H9 (cell line): Measurements from ENCODE around the gene USP35. TPM values are rescaled to one million over a fixed set of nuclear protein-coding genes. Genes with fewer than 3 reads are reported as not detected.

Experiments
- DNase-seq: peaks from one replicate; pipeline ENCODE4 v3.0.0-alpha.2; 2017
- H2AFZ ChIP-seq: one replicate; pipeline ENCODE4 v1.6.1; 2013; ENCODE audit warnings: mild to moderate bottlenecking, low read length, control low read depth, moderate library complexity
- H2AK5ac ChIP-seq: 2 replicates; pipeline ENCODE4 v1.6.1; 2013; ENCODE audit warnings: low read length, control low read depth, mixed read lengths; ENCODE audit not compliant: insufficient read length
- H2BK120ac ChIP-seq: one replicate; pipeline ENCODE4 v1.6.1; 2013; ENCODE audit warnings: low read depth, mild to moderate bottlenecking, low read length, control low read depth, inconsistent platforms; ENCODE audit not compliant: poor library complexity, severe bottlenecking
- H2BK12ac ChIP-seq: 2 replicates; pipeline ENCODE4 v1.6.1; 2013; ENCODE audit warnings: low read length, control low read depth, mixed read lengths, low read depth; ENCODE audit not compliant: insufficient read length
- H2BK15ac ChIP-seq: 2 replicates; pipeline ENCODE4 v1.6.1; 2013; ENCODE audit warnings: low read depth, low read length, control low read depth
- H2BK20ac ChIP-seq: one replicate; pipeline ENCODE4 v1.6.1; 2013; ENCODE audit warnings: low read depth, mild to moderate bottlenecking, low read length, control low read depth, inconsistent platforms; ENCODE audit not compliant: poor library complexity, severe bottlenecking
- H2BK5ac ChIP-seq: 2 replicates; pipeline ENCODE4 v1.6.1; 2013; ENCODE audit warnings: low read length, control low read depth, mixed read lengths; ENCODE audit not compliant: insufficient read length
- H3K14ac ChIP-seq: 2 replicates; pipeline ENCODE4 v1.6.1; 2013; ENCODE audit warnings: low read length, control low read depth; ENCODE audit not compliant: insufficient read depth
- H3K18ac ChIP-seq: 2 replicates; pipeline ENCODE4 v1.6.1; 2013; ENCODE audit warnings: low read depth, mild to moderate bottlenecking, mixed read lengths, low read length, control low read depth; ENCODE audit not compliant: insufficient read length
- H3K23ac ChIP-seq: 2 replicates; pipeline ENCODE4 v1.6.1; 2013; ENCODE audit warnings: low read length, control low read depth, mixed read lengths, low read depth; ENCODE audit not compliant: insufficient read length
- H3K23me2 ChIP-seq: 2 replicates; pipeline ENCODE4 v1.6.1; 2013; ENCODE audit warnings: low read depth, mild to moderate bottlenecking, mixed read lengths, low read length, control low read depth; ENCODE audit not compliant: insufficient read length, poor library complexity, severe bottlenecking
- H3K27ac ChIP-seq: 2 replicates; pipeline ENCODE4 v1.5.1; 2013; ENCODE audit warnings: low read length, control low read depth, mixed read lengths, low read depth; ENCODE audit not compliant: insufficient read length
- H3K27me3 ChIP-seq: 2 replicates; pipeline ENCODE4 v1.6.1; 2013; ENCODE audit warnings: low read length, control low read depth, inconsistent platforms; ENCODE audit not compliant: insufficient read depth
- H3K4ac ChIP-seq: 2 replicates; pipeline ENCODE4 v1.6.1; 2013; ENCODE audit warnings: low read depth, mild to moderate bottlenecking, control low read depth, inconsistent platforms, low read length, moderate library complexity
- H3K4me1 ChIP-seq: 2 replicates; pipeline ENCODE4 v1.6.1; 2013; ENCODE audit warnings: low read length, control low read depth, inconsistent platforms; ENCODE audit not compliant: insufficient read depth
- H3K4me2 ChIP-seq: 2 replicates; pipeline ENCODE4 v1.6.1; 2013; ENCODE audit warnings: low read length, control low read depth, mixed read lengths; ENCODE audit not compliant: insufficient read length, insufficient read depth
- H3K56ac ChIP-seq: 2 replicates; pipeline ENCODE4 v1.6.1; 2013; ENCODE audit warnings: low read depth, mild to moderate bottlenecking, mixed read lengths, low read length, control low read depth; ENCODE audit not compliant: insufficient read length
- H3K79me1 ChIP-seq: 2 replicates; pipeline ENCODE4 v1.6.1; 2013; ENCODE audit warnings: low read depth, mild to moderate bottlenecking, moderate library complexity, low read length, control low read depth, inconsistent platforms; ENCODE audit not compliant: insufficient read depth, poor library complexity, severe bottlenecking
- H3K79me2 ChIP-seq: 2 replicates; pipeline ENCODE4 v1.6.1; 2013; ENCODE audit warnings: low read length, control low read depth, inconsistent platforms; ENCODE audit not compliant: insufficient read depth
- H3K9ac ChIP-seq: 2 replicates; pipeline ENCODE4 v1.6.1; 2013; ENCODE audit warnings: low read length, control low read depth, mixed read lengths; ENCODE audit not compliant: insufficient read length; ENCODE audit errors: extremely low read depth
- H3K9me3 ChIP-seq: one replicate; pipeline ENCODE4 v1.6.1; 2013; ENCODE audit warnings: low read depth, low read length, inconsistent platforms; ENCODE audit not compliant: control insufficient read depth
- H3T11ph ChIP-seq: one replicate; pipeline ENCODE4 v1.6.1; 2013; ENCODE audit warnings: mild to moderate bottlenecking, low read length, control low read depth, inconsistent platforms
- H4K20me1 ChIP-seq: one replicate; pipeline ENCODE4 v1.6.1; 2013; ENCODE audit not compliant: control insufficient read depth, insufficient read length, insufficient read depth
- H4K5ac ChIP-seq: 2 replicates; pipeline ENCODE4 v1.6.1; 2013; ENCODE audit warnings: low read depth, mild to moderate bottlenecking, mixed read lengths, low read length, control low read depth; ENCODE audit not compliant: insufficient read length
- H4K8ac ChIP-seq: replicated peaks from 2 replicates; pipeline ENCODE4 v1.6.1; 2013; ENCODE audit warnings: low read length, control low read depth, mixed read lengths, low read depth; ENCODE audit not compliant: insufficient read length
- H4K91ac ChIP-seq: 2 replicates; pipeline ENCODE4 v1.6.1; 2013; ENCODE audit warnings: low read depth, mild to moderate bottlenecking, moderate library complexity, mixed read lengths, low read length, control low read depth; ENCODE audit not compliant: insufficient read length
- H3K27ac Mint-ChIP-seq, 3 experiments: 2 replicates in 2 of 3; 3 replicates in 1 of 3; pipeline ENCODE4 v1.8.0; 2020 to 2021; ENCODE audit warnings: mixed read lengths in 3 of 3, mild to moderate bottlenecking in 1 of 3, moderate library complexity in 1 of 3
- H3K27me3 Mint-ChIP-seq: 2 replicates; pipeline ENCODE4 v1.8.0; 2021; ENCODE audit warnings: low read depth, mild to moderate bottlenecking, moderate library complexity, mixed read lengths
- H3K36me3 Mint-ChIP-seq, 3 experiments: 2 replicates in 2 of 3; 3 replicates in 1 of 3; pipeline ENCODE4 v1.8.0; 2020 to 2021; ENCODE audit warnings: low read depth in 3 of 3, mixed read lengths in 3 of 3; ENCODE audit not compliant: insufficient read depth in 1 of 3
- H3K4me1 Mint-ChIP-seq, 2 experiments: 2 replicates each; pipeline ENCODE4 v1.8.0; 2020; ENCODE audit warnings: mixed read lengths in 2 of 2
- H3K4me3 Mint-ChIP-seq, 2 experiments: 2 replicates in 1 of 2; 3 replicates in 1 of 2; pipeline ENCODE4 v1.8.0; 2020 to 2021; ENCODE audit warnings: mild to moderate bottlenecking in 2 of 2, mixed read lengths in 2 of 2, moderate library complexity in 1 of 2
- H3K9me3 Mint-ChIP-seq, 2 experiments: 2 replicates in 1 of 2; 3 replicates in 1 of 2; pipeline ENCODE4 v1.8.0; 2020; ENCODE audit warnings: mild to moderate bottlenecking in 2 of 2, mixed read lengths in 2 of 2, moderate library complexity in 1 of 2
- CTCF ChIP-seq: fragments of 200-600 bp; sonication (generic); conservative IDR thresholded peaks from 3 replicates; pipeline ENCODE4 v1.8.0; 2021; ENCODE audit warnings: antibody characterized with exemption, mild to moderate bottlenecking
- WGBS: extraction: QIAGEN DNeasy Blood & Tissue Kit; methylation state at CpG from one replicate; pipeline ENCODE4 v1.1.7; 2013; ENCODE audit warnings: missing lambda C conversion rate, low lambda C conversion rate, mixed read lengths; ENCODE audit not compliant: insufficient read length; ENCODE audit errors: extremely low coverage; 5-methylcytosine and 5-hydroxymethylcytosine counted together
- total RNA-seq: library from RNA; stranded (reverse); gene quantifications from 2 replicates; pipeline ENCODE4 v1.2.1, GENCODE V29; 2021

USP35 gene
- total RNA-seq, 1 experiment from 2014 or later: 6.8 TPM

DNA sequence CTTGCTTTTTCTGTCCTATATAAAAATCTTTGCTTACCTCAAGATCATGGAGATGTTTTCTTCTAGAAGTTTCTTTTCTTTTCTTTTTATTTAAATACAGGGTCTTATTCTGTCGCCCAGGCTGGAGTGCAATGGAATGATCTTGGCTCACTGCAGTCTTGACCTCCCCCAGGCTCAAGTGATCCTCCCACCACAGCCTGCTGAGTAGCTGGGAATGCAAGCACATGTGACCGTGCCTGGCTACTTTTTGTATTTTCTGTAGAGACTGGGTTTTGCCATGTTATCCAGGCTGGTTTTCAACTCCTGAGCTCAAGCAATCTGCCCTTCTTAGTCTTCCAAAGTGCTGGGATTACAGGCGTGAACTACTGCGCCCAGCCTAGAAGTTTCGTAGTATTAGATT, 45.3 kb downstream of the USP35 start:
- WGBS: no CpG with 5 or more reads among the region's 5 CpGs
- Histone ChIP-seq H2BK15ac (no peak overlapping the region), H3K79me2 (no peaks in the 10 kb centered on the region), H3K9ac (no peak overlapping the region), H4K20me1 (no peaks in the 10 kb centered on the region), H3K14ac (no peak overlapping the region), H2BK120ac (no peak overlapping the region), H4K8ac (no peak overlapping the region), H3K27me3 (no peaks in the 10 kb centered on the region), H2BK12ac (no peak overlapping the region), H2AFZ (no peak overlapping the region), H3K23ac (no peak overlapping the region), H3K56ac (no peak overlapping the region), H3K79me1 (no peaks in the 10 kb centered on the region), H3K4me2 (no peak overlapping the region), H3K4ac (no peak overlapping the region), H3K9me3 (no peaks in the 10 kb centered on the region), H4K91ac (no peak overlapping the region), H3K23me2 (no peaks in the 10 kb centered on the region), H3K18ac (no peak overlapping the region), H3T11ph (no peak overlapping the region), H2AK5ac (no peak overlapping the region), H2BK20ac (no peak overlapping the region), H3K27ac (no peak overlapping the region), H2BK5ac (no peak overlapping the region), H3K4me1 (no peaks in the 10 kb centered on the region), H4K5ac (no peak overlapping the region)
- Mint-ChIP-seq H3K27me3 (no peaks in the 10 kb centered on the region), H3K27ac (peak overlapping the region in 1 of 3 experiments; percentile 26; a peak in 1 of 7 replicates), H3K36me3 (no peaks in the 10 kb centered on the region), H3K4me1 (peaks cover 2 to 7% of the 10 kb centered on the region in 2 experiments; a peak in 2 of 4 replicates), H3K9me3 (no peaks in the 10 kb centered on the region), H3K4me3 (no peak overlapping the region)
- no peak for DNase-seq
- no peak for TF ChIP-seq CTCF
